SK-N-MC (cell line): ENCODE results near the gene L3MBTL4.
A peak's percentile ranks its signal among the peaks of the same experiment; 100 is the strongest.

Source experiments
- DNase-seq: peaks from one replicate; pipeline ENCODE4 v3.0.0-alpha.2; 2011; ENCODE audit warnings: low read depth, low spot score
- H3K27ac ChIP-seq: fragments of 200-600 bp; sonication (generic); 2 replicates; pipeline ENCODE4 v1.5.1; 2016; ENCODE audit warnings: mixed run types
- H3K36me3 ChIP-seq: fragments of 200-600 bp; sonication (generic); 2 replicates; pipeline ENCODE4 v1.6.1; 2017; ENCODE audit warnings: antibody characterized with exemption, low read length, mixed read lengths; ENCODE audit not compliant: insufficient read depth
- H3K4me3 ChIP-seq: fragments of 200-600 bp; sonication (generic); 2 replicates; pipeline ENCODE4 v1.5.1; 2016
- H3K9ac ChIP-seq: fragments of 200-600 bp; sonication (generic); 2 replicates; pipeline ENCODE4 v1.8.0; 2017; ENCODE audit warnings: mixed run types, mixed read lengths; ENCODE audit not compliant: insufficient read length
- H3K9me3 ChIP-seq: fragments of 200-600 bp; sonication (generic); 2 replicates; pipeline ENCODE4 v1.6.1; 2017; ENCODE audit warnings: low read depth, mild to moderate bottlenecking, antibody characterized with exemption, low read length, moderate library complexity, mixed read lengths
- EZH2 ChIP-seq: fragments of 200-600 bp; sonication (generic); IDR thresholded peaks from one replicate; pipeline ENCODE4 v1.6.1; 2017; ENCODE audit warnings: antibody characterized with exemption
- FOXP2 ChIP-seq: optimal IDR thresholded peaks from 2 replicates; pipeline ENCODE3; 2011; ENCODE audit warnings: mild to moderate bottlenecking, moderate library complexity; ENCODE audit not compliant: insufficient read depth; ENCODE audit errors: extremely low read length, control extremely low read depth
- POLR2AphosphoS5 ChIP-seq: IDR thresholded peaks from 2 replicates; pipeline ENCODE4 v1.6.1; 2012; ENCODE audit warnings: mild to moderate bottlenecking, low read depth, low read length, borderline replicate concordance

The L3MBTL4 gene

DNA sequence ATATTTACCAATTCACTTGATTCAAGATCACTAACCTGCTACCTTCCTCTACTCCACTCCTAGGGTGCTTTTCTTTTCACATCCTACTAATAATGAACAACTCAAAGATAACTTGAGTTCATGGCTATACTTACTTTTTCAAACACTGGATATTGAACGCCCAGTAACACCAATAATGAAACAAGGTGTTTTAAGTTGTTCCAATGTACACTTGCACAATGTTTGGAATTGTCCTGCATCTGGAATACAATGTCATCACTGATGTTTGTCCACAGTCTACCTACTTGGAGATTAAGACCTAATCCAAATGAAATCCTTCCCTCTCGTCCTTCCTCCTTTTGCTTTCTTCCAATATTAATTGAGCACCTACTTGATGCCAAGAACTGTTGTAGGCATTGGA, 301.1 kb downstream of the L3MBTL4 start:
- DNase-seq: no peak
- Histone ChIP-seq H3K9me3 (no peaks in the 10 kb centered on the region), H3K9ac (no peak overlapping the region), H3K27ac (no peak overlapping the region), H3K36me3 (no peaks in the 10 kb centered on the region), H3K4me3 (no peak overlapping the region)
- TF ChIP-seq FOXP2: no peak
- no peak for TF ChIP-seq POLR2AphosphoS5
- TF ChIP-seq EZH2: no peak

DNA sequence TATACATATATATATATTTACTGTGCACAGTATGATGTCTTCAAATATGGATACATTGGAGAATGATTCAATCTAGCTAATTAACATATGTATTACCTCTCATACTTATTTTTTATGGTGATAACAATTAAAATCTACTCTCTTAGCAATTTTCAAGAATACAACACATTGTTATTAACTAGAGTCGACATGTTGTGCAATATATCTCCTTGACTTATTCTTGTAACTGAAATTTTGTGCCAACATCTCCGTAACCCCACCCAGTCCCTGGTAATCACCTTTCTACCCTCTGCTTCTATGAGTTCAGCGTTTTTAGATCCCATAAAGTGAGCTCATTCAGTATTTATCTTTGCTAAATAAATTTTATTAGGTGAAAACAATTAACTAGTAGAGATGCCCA, 303.0 kb downstream of the L3MBTL4 start:
- no peak overlapping the region for H3K9ac ChIP-seq
- TF ChIP-seq POLR2AphosphoS5: no peak
- no peak overlapping the region for H3K27ac ChIP-seq

DNA sequence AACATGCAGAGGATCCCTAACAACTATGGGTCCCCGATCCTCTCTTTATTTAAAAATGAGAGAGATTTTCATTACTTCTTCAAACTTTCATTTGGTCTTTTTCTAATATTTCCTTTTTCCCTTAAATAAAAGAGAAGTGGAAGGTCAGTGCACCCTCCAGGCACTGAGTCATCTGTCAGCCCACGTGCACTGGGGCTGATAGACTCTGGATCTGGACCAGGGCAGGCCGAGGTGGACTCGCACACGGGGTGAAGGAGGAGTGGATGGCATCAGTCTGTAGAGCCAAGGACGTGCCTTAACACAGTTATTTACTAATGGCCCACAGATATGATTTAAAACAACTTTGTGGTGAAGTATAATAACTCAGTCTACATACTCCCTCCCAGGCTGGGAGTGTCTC, 305.0 kb downstream of the L3MBTL4 start:
- DNase-seq: no peak
- H3K4me3 ChIP-seq: no peak overlapping the region
- no peaks in the 10 kb centered on the region for H3K9me3 ChIP-seq
- TF ChIP-seq FOXP2: no peak
- no peak for TF ChIP-seq EZH2
- TF ChIP-seq POLR2AphosphoS5: no peak
- H3K27ac ChIP-seq: no peak overlapping the region
- H3K9ac ChIP-seq: no peak overlapping the region
- no peaks in the 10 kb centered on the region for H3K36me3 ChIP-seq

More for the DNA sequence above, 303.0 kb downstream of the L3MBTL4 start:
- no peak overlapping the region for H3K4me3 ChIP-seq
- no peak for DNase-seq
- no peaks in the 10 kb centered on the region for H3K9me3 ChIP-seq
- no peaks in the 10 kb centered on the region for H3K36me3 ChIP-seq

DNA sequence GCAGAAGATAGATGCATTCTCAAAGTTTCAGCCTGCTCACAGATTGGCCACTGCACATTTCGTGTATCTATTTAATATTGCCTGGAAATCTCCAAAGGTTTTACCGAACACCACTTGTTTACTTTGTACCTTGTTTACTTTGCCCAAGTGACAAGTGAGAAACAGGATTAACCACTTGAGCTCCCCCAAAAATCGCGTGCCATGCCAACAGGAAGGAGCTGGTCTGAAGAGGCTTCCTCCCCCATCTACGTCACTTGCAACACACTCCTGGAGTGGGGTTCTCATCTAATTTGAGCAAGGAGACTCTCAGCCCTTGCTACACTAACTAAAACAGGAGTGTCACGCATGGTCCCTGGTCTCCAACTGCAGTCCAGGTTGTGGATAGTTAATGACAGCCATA, 306.9 kb downstream of the L3MBTL4 start:
- H3K9me3 ChIP-seq: no peaks in the 10 kb centered on the region

DNA sequence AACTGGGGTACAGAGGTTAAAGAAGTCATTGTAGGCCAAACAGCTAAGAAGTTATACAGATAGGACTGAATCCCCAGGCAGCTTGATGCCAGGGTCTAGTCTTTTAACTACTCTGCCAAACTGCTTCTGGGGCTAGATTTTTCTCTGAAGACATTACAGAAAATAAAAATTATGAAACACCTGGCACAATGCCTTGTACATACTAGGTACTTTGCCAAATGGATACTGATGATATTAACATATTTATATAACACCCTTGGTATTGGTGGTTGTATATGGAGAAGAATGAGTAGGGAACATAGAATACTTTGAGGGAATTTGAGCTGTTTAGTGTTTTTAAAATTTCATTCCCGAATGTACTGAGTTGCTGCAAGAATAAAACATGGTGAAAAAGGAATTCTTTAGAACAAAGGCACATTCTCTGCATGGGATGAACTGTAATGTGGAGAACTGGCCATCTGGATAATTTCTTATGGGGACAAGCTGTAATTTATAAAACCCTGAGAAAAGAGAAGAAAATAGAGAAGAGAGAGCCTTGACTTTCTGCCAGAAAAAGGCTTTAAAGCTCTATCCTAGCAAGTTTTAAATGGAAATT, 308.5 kb downstream of the L3MBTL4 start:
- H3K36me3 ChIP-seq: no peaks in the 10 kb centered on the region
- no peak for DNase-seq
- H3K4me3 ChIP-seq: no peak overlapping the region
- H3K9ac ChIP-seq: no peak overlapping the region
- no peaks in the 10 kb centered on the region for H3K9me3 ChIP-seq
- no peak overlapping the region for H3K27ac ChIP-seq
- TF ChIP-seq EZH2 (no peak), POLR2AphosphoS5 (no peak), FOXP2 (no peak)

More for the DNA sequence above, 306.9 kb downstream of the L3MBTL4 start:
- DNase-seq: no peak
- TF ChIP-seq FOXP2: no peak
- TF ChIP-seq EZH2: no peak
- no peak for TF ChIP-seq POLR2AphosphoS5
- Histone ChIP-seq H3K27ac (no peak overlapping the region), H3K9ac (no peak overlapping the region), H3K36me3 (no peaks in the 10 kb centered on the region), H3K4me3 (no peak overlapping the region)

DNA sequence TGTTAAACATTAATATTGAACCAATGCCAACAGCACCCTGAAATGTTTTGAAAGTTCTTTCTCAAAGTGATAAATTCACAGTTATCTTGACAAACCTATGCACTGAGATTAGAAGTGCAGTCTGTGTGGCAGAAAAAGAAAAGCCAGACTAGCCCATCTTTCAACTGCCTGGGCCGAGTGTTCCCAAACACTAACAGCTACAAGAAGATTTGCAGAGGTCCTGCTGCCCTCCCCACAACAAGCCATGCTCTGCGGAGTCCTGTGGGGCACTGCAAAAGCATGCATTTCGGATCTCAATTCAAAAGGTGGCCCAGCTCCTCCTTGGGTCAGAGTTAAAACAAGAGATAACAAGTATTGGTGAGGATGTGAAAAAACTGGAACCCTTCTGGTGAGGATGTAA, 311.0 kb downstream of the L3MBTL4 start:
- H3K9ac ChIP-seq: no peak overlapping the region
- no peak overlapping the region for H3K4me3 ChIP-seq
- no peak overlapping the region for H3K27ac ChIP-seq
- no peaks in the 10 kb centered on the region for H3K36me3 ChIP-seq
- DNase-seq: no peak
- no peak for TF ChIP-seq EZH2
- no peak for TF ChIP-seq POLR2AphosphoS5
- TF ChIP-seq FOXP2: no peak
- no peaks in the 10 kb centered on the region for H3K9me3 ChIP-seq

DNA sequence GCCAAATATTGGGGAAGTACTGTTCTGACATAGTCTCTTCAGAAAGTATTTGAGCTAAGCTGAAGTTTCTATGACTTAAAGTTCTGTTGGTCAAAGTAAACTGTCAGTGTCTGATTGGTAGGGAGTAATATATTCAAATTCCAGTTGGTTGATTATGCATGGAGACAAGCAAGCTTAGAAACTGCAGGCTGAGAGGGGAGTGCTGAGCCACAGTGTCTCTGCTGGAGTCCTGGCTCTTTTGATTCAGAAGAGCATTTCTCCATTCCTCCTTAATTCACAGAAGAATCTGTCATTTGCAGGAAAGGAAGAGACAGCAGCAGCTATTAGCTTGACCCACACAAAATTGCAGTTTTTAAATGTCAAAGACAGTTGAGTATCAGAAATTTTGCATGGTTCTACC, 318.0 kb downstream of the L3MBTL4 start:
- Histone ChIP-seq H3K4me3 (peak overlapping the region; percentile 7; the same call in 1 of the 2 replicates), H3K36me3 (no peaks in the 10 kb centered on the region), H3K9me3 (no peaks in the 10 kb centered on the region), H3K9ac (no peak overlapping the region), H3K27ac (peak overlapping the region; percentile 42; the same call in 1 of the 2 replicates)
- no peak for DNase-seq
- TF ChIP-seq FOXP2 (no peak), POLR2AphosphoS5 (no peak), EZH2 (no peak)

DNA sequence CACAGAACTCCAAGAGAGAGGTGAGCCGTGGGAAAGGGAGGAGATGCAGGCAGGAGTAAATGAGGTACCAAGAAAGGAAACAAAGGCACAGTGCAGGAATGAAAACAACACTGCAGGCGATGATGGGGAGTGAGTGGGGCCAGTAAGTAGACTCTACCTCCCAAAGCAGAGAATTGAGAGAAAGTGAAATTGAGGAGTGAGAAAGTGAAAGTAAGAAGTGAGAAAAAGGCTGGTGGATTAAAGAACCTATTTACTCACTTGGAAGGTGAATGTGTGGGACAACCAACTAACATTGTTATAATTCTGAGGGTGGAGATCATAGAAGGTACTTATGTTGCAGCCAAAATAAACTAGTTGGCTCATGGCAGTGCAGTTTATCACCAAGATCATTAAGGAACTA, 326.3 kb downstream of the L3MBTL4 start:
- no peak for DNase-seq
- H3K27ac ChIP-seq: no peak overlapping the region
- TF ChIP-seq POLR2AphosphoS5: no peak
- no peak for TF ChIP-seq EZH2
- TF ChIP-seq FOXP2: no peak
- H3K4me3 ChIP-seq: no peak overlapping the region
- H3K36me3 ChIP-seq: no peaks in the 10 kb centered on the region
- H3K9ac ChIP-seq: no peak overlapping the region
- H3K9me3 ChIP-seq: no peaks in the 10 kb centered on the region

DNA sequence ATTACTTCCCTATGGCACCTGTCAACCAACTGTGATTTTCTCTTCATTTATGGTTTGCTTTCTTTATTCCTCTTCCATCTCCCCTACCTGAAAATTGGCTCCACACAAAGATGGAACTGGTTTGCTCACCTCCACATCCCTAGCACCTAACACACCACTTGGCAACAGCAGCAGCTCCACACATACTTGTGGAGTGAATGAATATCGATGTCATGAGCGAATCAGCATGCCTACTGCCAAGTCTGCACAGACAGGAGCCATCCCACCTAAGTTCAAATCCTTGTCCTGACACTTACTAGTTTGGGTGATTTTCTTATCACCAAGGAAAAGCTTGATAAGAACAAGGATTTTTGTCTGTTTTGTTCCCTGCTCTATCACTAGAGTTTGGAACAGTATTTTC, 328.0 kb downstream of the L3MBTL4 start:
- no peak for TF ChIP-seq POLR2AphosphoS5
- TF ChIP-seq EZH2: no peak
- no peak for TF ChIP-seq FOXP2
- Histone ChIP-seq H3K36me3 (no peaks in the 10 kb centered on the region), H3K9me3 (no peaks in the 10 kb centered on the region), H3K9ac (no peak overlapping the region), H3K4me3 (no peak overlapping the region), H3K27ac (no peak overlapping the region)
- DNase-seq: no peak
